ENCODE measurements around the gene PRSS1. TPM values are rescaled to one million over a fixed set of nuclear protein-coding genes. Genes with fewer than 3 reads are reported as not detected.

The PRSS1 gene
- total RNA-seq, 1 experiment from 2014 or later, result not detected

- H3K36me3 Mint-ChIP-seq (ENCODE audit: insufficient read depth, unreplicated experiment), result no peaks in the 10 kb centered on the region
- POLR2A ChIA-PET, result interaction anchor here (0.6 to 0.9 kb wide), 3 partner anchors 31 to 69 kb away, joined by 3 to 5 read pairs (median 3); no protein-coding TSS in a partner anchor
- no peak for DNase-seq (ENCODE audit: unreplicated experiment)
- H3K27me3 Mint-ChIP-seq (ENCODE audit: insufficient read depth, unreplicated experiment), result peaks cover 69% of the 10 kb centered on the region
- intact Hi-C loops (cut with micrococcal nuclease), result loop anchor here (10.0 kb wide), 1 partner anchor 80 kb away; no protein-coding TSS in a partner anchor
- H3K4me1 Mint-ChIP-seq (ENCODE audit: insufficient read depth, unreplicated experiment), result no peaks in the 10 kb centered on the region
- CTCF ChIA-PET, result interaction anchor here (0.9 to 7.4 kb wide), 14 partner anchors 14 to 288 kb away, joined by 3 to 110 read pairs (median 4); no protein-coding TSS in a partner anchor
- no peaks in the 10 kb centered on the region for H3K9me3 Mint-ChIP-seq (ENCODE audit: unreplicated experiment)
- H3K4me3 Mint-ChIP-seq (ENCODE audit: unreplicated experiment), result no peak overlapping the region
- no peak for TF ChIP-seq CTCF (IDR thresholded peaks at IDR 0.05; ENCODE audit: unreplicated experiment)
- BruUV-seq (replicated peaks), result no TSS peak
- no peak overlapping the region for H3K27ac Mint-ChIP-seq (ENCODE audit: low read depth, unreplicated experiment)
Measured at GRCh38 chr7:142714375-142714774, 34.9 kb upstream of the PRSS1 start.

GRCh38 chr7:142716596-142716995, 32.7 kb upstream of the PRSS1 start:
- Mint-ChIP-seq H3K27me3 (ENCODE audit: insufficient read depth, unreplicated experiment) (peaks cover 69% of the 10 kb centered on the region), H3K9me3 (ENCODE audit: unreplicated experiment) (no peaks in the 10 kb centered on the region), H3K27ac (ENCODE audit: low read depth, unreplicated experiment) (no peak overlapping the region), H3K4me1 (ENCODE audit: insufficient read depth, unreplicated experiment) (no peaks in the 10 kb centered on the region), H3K36me3 (ENCODE audit: insufficient read depth, unreplicated experiment) (no peaks in the 10 kb centered on the region), H3K4me3 (ENCODE audit: unreplicated experiment) (no peak overlapping the region)
- DNase-seq (ENCODE audit: unreplicated experiment), result no peak
- no peak for TF ChIP-seq CTCF (IDR thresholded peaks at IDR 0.05; ENCODE audit: unreplicated experiment)
- BruUV-seq (replicated peaks), result no TSS peak
- intact Hi-C loops (cut with micrococcal nuclease), result loop anchor here (10.0 kb wide), 1 partner anchor 82 kb away; no protein-coding TSS in a partner anchor
- POLR2A ChIA-PET, result interaction anchor here (0.7 kb wide), 1 partner anchor 17 kb away, joined by 3 read pairs; no protein-coding TSS in a partner anchor
- CTCF ChIA-PET, result interaction anchor here (0.9 to 7.4 kb wide), 5 partner anchors 66 to 285 kb away, joined by 3 to 110 read pairs (median 4); no protein-coding TSS in a partner anchor

- Mint-ChIP-seq H3K27me3 (ENCODE audit: insufficient read depth, unreplicated experiment) (peaks cover 69% of the 10 kb centered on the region), H3K4me3 (ENCODE audit: unreplicated experiment) (no peak overlapping the region), H3K36me3 (ENCODE audit: insufficient read depth, unreplicated experiment) (no peaks in the 10 kb centered on the region), H3K27ac (ENCODE audit: low read depth, unreplicated experiment) (no peak overlapping the region), H3K4me1 (ENCODE audit: insufficient read depth, unreplicated experiment) (no peaks in the 10 kb centered on the region), H3K9me3 (ENCODE audit: unreplicated experiment) (no peaks in the 10 kb centered on the region)
- ChIA-PET CTCF (interaction anchor here (1.2 to 2.1 kb wide), 3 partner anchors 66 to 183 kb away, joined by 4 to 8 read pairs (median 4); no protein-coding TSS in a partner anchor), POLR2A (no interaction called here)
- DNase-seq (ENCODE audit: unreplicated experiment), result no peak
- no TSS peak for BruUV-seq (replicated peaks)
- no peak for TF ChIP-seq CTCF (IDR thresholded peaks at IDR 0.05; ENCODE audit: unreplicated experiment)
- intact Hi-C loops (cut with micrococcal nuclease), result loop anchor here (10.0 kb wide), 1 partner anchor 83 kb away; no protein-coding TSS in a partner anchor
Measured at GRCh38 chr7:142717453-142717852, 31.8 kb upstream of the PRSS1 start.

GRCh38 chr7:142718313-142718712, 31.0 kb upstream of the PRSS1 start:
- ChIA-PET POLR2A (no interaction called here), CTCF (interaction anchor here (0.6 to 1.4 kb wide), 5 partner anchors 40 to 171 kb away, joined by 3 to 6 read pairs (median 4); no protein-coding TSS in a partner anchor)
- BruUV-seq (replicated peaks), result no TSS peak
- intact Hi-C loops (cut with micrococcal nuclease), result loop anchor here (10.0 kb wide), 1 partner anchor 84 kb away; no protein-coding TSS in a partner anchor
- Mint-ChIP-seq H3K9me3 (ENCODE audit: unreplicated experiment) (no peaks in the 10 kb centered on the region), H3K27me3 (ENCODE audit: insufficient read depth, unreplicated experiment) (peaks cover 69% of the 10 kb centered on the region), H3K27ac (ENCODE audit: low read depth, unreplicated experiment) (no peak overlapping the region), H3K4me1 (ENCODE audit: insufficient read depth, unreplicated experiment) (no peaks in the 10 kb centered on the region), H3K36me3 (ENCODE audit: insufficient read depth, unreplicated experiment) (no peaks in the 10 kb centered on the region), H3K4me3 (ENCODE audit: unreplicated experiment) (no peak overlapping the region)
- TF ChIP-seq CTCF (IDR thresholded peaks at IDR 0.05; ENCODE audit: unreplicated experiment), result no peak
- DNase-seq (ENCODE audit: unreplicated experiment), result no peak
